ENCODE measurements around the gene CUL1. TPM values are rescaled to one million over a fixed set of nuclear protein-coding genes. Genes with fewer than 3 reads are reported as not detected.

Gene CUL1
- total and polyA plus RNA-seq, 3 experiments from 2014 or later: 58.3 to 93.4 (median 92.2) TPM

GRCh38 chr7:148686312-148686937, 12.3 kb upstream of the CUL1 start:
- Mint-ChIP-seq H3K4me3 (peak overlapping the region in 4 of 7 donors; percentile 9 to 19 (median 15)), H3K36me3 (peaks cover 0 to 3% (median 0%) of the 10 kb centered on the region in 3 donors), H3K27me3 (no peaks in the 10 kb centered on the region), H3K27ac (peak overlapping the region in 4 of 8 donors; percentile 7 to 94 (median 20)), H3K4me1 (peaks cover 0 to 6% (median 0%) of the 10 kb centered on the region in 3 donors), H3K9me3 (no peaks in the 10 kb centered on the region)
- Histone ChIP-seq H3K4me3 (ENCODE audit: low read length) (no peak overlapping the region), H3K27ac (ENCODE audit: low read depth, low read length) (no peak overlapping the region), H3K9me3 (ENCODE audit: low read length) (no peaks in the 10 kb centered on the region), H3K27me3 (ENCODE audit: insufficient read depth, low read length, poor library complexity, severe bottlenecking) (no peaks in the 10 kb centered on the region), H3K36me3 (ENCODE audit: insufficient read depth, low read length) (no peaks in the 10 kb centered on the region), H3K4me1 (ENCODE audit: insufficient read depth, low read length) (no peaks in the 10 kb centered on the region)
- CTCF ChIA-PET: no interaction called here
- POLR2A ChIA-PET: no interaction called here
- DNase-seq: no peak

GRCh38 chr7:148687555-148687954, 11.1 kb upstream of the CUL1 start:
- Mint-ChIP-seq H3K27me3 (no peaks in the 10 kb centered on the region), H3K36me3 (peaks cover 0 to 3% (median 0%) of the 10 kb centered on the region in 3 donors), H3K9me3 (no peaks in the 10 kb centered on the region), H3K4me3 (no peak overlapping the region), H3K27ac (no peak overlapping the region), H3K4me1 (peaks cover 0 to 6% (median 0%) of the 10 kb centered on the region in 3 donors)
- H3K36me3 ChIP-seq (ENCODE audit: insufficient read depth, low read length): no peaks in the 10 kb centered on the region
- no peaks in the 10 kb centered on the region for H3K4me1 ChIP-seq (ENCODE audit: insufficient read depth, low read length)
- H3K27me3 ChIP-seq (ENCODE audit: insufficient read depth, low read length, poor library complexity, severe bottlenecking): no peaks in the 10 kb centered on the region
- H3K4me3 ChIP-seq (ENCODE audit: low read length): no peak overlapping the region
- H3K9me3 ChIP-seq (ENCODE audit: low read length): no peaks in the 10 kb centered on the region
- CTCF ChIA-PET: no interaction called here
- DNase-seq: no peak
- POLR2A ChIA-PET: no interaction called here
- H3K27ac ChIP-seq (ENCODE audit: low read depth, low read length): no peak overlapping the region

- H3K9me3 Mint-ChIP-seq: no peaks in the 10 kb centered on the region
- no peak overlapping the region for H3K27ac Mint-ChIP-seq
- H3K27ac ChIP-seq (ENCODE audit: low read depth, low read length): no peak overlapping the region
- H3K4me1 ChIP-seq (ENCODE audit: insufficient read depth, low read length): no peaks in the 10 kb centered on the region
- no peaks in the 10 kb centered on the region for H3K27me3 Mint-ChIP-seq
- H3K9me3 ChIP-seq (ENCODE audit: low read length): no peaks in the 10 kb centered on the region
- DNase-seq: no peak
- no peaks in the 10 kb centered on the region for H3K36me3 ChIP-seq (ENCODE audit: insufficient read depth, low read length)
- CTCF ChIA-PET: no interaction called here
- peaks cover 0 to 3% (median 0%) of the 10 kb centered on the region in 3 donors for H3K36me3 Mint-ChIP-seq
- H3K27me3 ChIP-seq (ENCODE audit: insufficient read depth, low read length, poor library complexity, severe bottlenecking): no peaks in the 10 kb centered on the region
- no peak overlapping the region for H3K4me3 ChIP-seq (ENCODE audit: low read length)
- POLR2A ChIA-PET: no interaction called here
- H3K4me3 Mint-ChIP-seq: no peak overlapping the region
- H3K4me1 Mint-ChIP-seq: peaks cover 0 to 6% (median 0%) of the 10 kb centered on the region in 3 donors
These were observed 10.2 kb upstream of the CUL1 start for GRCh38 chr7:148688526-148688925.

- Histone ChIP-seq H3K9me3 (ENCODE audit: low read length) (no peaks in the 10 kb centered on the region), H3K4me1 (ENCODE audit: insufficient read depth, low read length) (peaks cover 9% of the 10 kb centered on the region), H3K36me3 (ENCODE audit: insufficient read depth, low read length) (no peaks in the 10 kb centered on the region), H3K27ac (ENCODE audit: low read depth, low read length) (no peak overlapping the region), H3K4me3 (ENCODE audit: low read length) (no peak overlapping the region), H3K27me3 (ENCODE audit: insufficient read depth, low read length, poor library complexity, severe bottlenecking) (no peaks in the 10 kb centered on the region)
- Mint-ChIP-seq H3K9me3 (no peaks in the 10 kb centered on the region), H3K4me1 (peaks cover 11 to 23% (median 18%) of the 10 kb centered on the region in 3 donors), H3K27me3 (no peaks in the 10 kb centered on the region), H3K27ac (no peak overlapping the region), H3K4me3 (no peak overlapping the region), H3K36me3 (peaks cover 0 to 3% (median 3%) of the 10 kb centered on the region in 3 donors)
- no peak for DNase-seq
- ChIA-PET CTCF (no interaction called here), POLR2A (no interaction called here)
These were observed 5.1 kb upstream of the CUL1 start for GRCh38 chr7:148693651-148694050.

- CTCF ChIA-PET: no interaction called here
- Mint-ChIP-seq H3K36me3 (peaks cover 0 to 3% (median 3%) of the 10 kb centered on the region in 3 donors), H3K4me3 (no peak overlapping the region), H3K4me1 (peaks cover 11 to 23% (median 18%) of the 10 kb centered on the region in 3 donors), H3K27ac (no peak overlapping the region), H3K27me3 (no peaks in the 10 kb centered on the region), H3K9me3 (no peaks in the 10 kb centered on the region)
- Histone ChIP-seq H3K4me3 (ENCODE audit: low read length) (no peak overlapping the region), H3K36me3 (ENCODE audit: insufficient read depth, low read length) (no peaks in the 10 kb centered on the region), H3K9me3 (ENCODE audit: low read length) (no peaks in the 10 kb centered on the region), H3K27me3 (ENCODE audit: insufficient read depth, low read length, poor library complexity, severe bottlenecking) (no peaks in the 10 kb centered on the region), H3K4me1 (ENCODE audit: insufficient read depth, low read length) (peaks cover 9% of the 10 kb centered on the region), H3K27ac (ENCODE audit: low read depth, low read length) (no peak overlapping the region)
- POLR2A ChIA-PET: no interaction called here
- DNase-seq: no peak
These were observed 4.1 kb upstream of the CUL1 start for GRCh38 chr7:148694631-148695030.

- H3K36me3 Mint-ChIP-seq: peaks cover 0 to 6% (median 0%) of the 10 kb centered on the region in 3 donors
- H3K4me1 Mint-ChIP-seq: peaks cover 23 to 35% (median 30%) of the 10 kb centered on the region in 3 donors
- no peak for DNase-seq
- H3K27ac Mint-ChIP-seq: peak overlapping the region in 4 of 8 donors; percentile 8 to 95 (median 44)
- H3K4me1 ChIP-seq (ENCODE audit: insufficient read depth, low read length): peaks cover 18% of the 10 kb centered on the region
- no peaks in the 10 kb centered on the region for H3K9me3 ChIP-seq (ENCODE audit: low read length)
- H3K27ac ChIP-seq (ENCODE audit: low read depth, low read length): no peak overlapping the region
- H3K9me3 Mint-ChIP-seq: no peaks in the 10 kb centered on the region
- peak overlapping the region in 1 of 7 donors; percentile 56 for H3K4me3 Mint-ChIP-seq
- CTCF ChIA-PET: no interaction called here
- H3K36me3 ChIP-seq (ENCODE audit: insufficient read depth, low read length): no peaks in the 10 kb centered on the region
- no peaks in the 10 kb centered on the region for H3K27me3 Mint-ChIP-seq
- POLR2A ChIA-PET: no interaction called here
- H3K27me3 ChIP-seq (ENCODE audit: insufficient read depth, low read length, poor library complexity, severe bottlenecking): no peaks in the 10 kb centered on the region
- H3K4me3 ChIP-seq (ENCODE audit: low read length): no peak overlapping the region
These were observed 2.8 kb upstream of the CUL1 start for GRCh38 chr7:148695953-148696352.

GRCh38 chr7:148696787-148697186, 1.9 kb upstream of the CUL1 start:
- POLR2A ChIA-PET: no interaction called here
- Histone ChIP-seq H3K27me3 (ENCODE audit: insufficient read depth, low read length, poor library complexity, severe bottlenecking) (no peaks in the 10 kb centered on the region), H3K27ac (ENCODE audit: low read depth, low read length) (peak overlapping the region; percentile 80), H3K9me3 (ENCODE audit: low read length) (no peaks in the 10 kb centered on the region), H3K4me1 (ENCODE audit: insufficient read depth, low read length) (peaks cover 26% of the 10 kb centered on the region), H3K4me3 (ENCODE audit: low read length) (no peak overlapping the region), H3K36me3 (ENCODE audit: insufficient read depth, low read length) (no peaks in the 10 kb centered on the region)
- peaks cover 31 to 43% (median 38%) of the 10 kb centered on the region in 3 donors for H3K4me1 Mint-ChIP-seq
- peak overlapping the region in 7 of 8 donors; percentile 14 to 95 (median 34) for H3K27ac Mint-ChIP-seq
- no peaks in the 10 kb centered on the region for H3K27me3 Mint-ChIP-seq
- H3K9me3 Mint-ChIP-seq: no peaks in the 10 kb centered on the region
- no peak for DNase-seq
- CTCF ChIA-PET: no interaction called here
- peak overlapping the region; percentile 24 to 90 (median 39) for H3K4me3 Mint-ChIP-seq
- peaks cover 0 to 6% (median 0%) of the 10 kb centered on the region in 3 donors for H3K36me3 Mint-ChIP-seq

GRCh38 chr7:148697256-148698006, 1.3 kb upstream of the CUL1 start:
- Mint-ChIP-seq H3K4me3 (peak overlapping the region; percentile 84 to 90 (median 88)), H3K9me3 (no peaks in the 10 kb centered on the region), H3K4me1 (peaks cover 35 to 50% (median 44%) of the 10 kb centered on the region in 3 donors), H3K27ac (peak overlapping the region; percentile 88 to 95 (median 94)), H3K36me3 (peaks cover 0 to 6% (median 0%) of the 10 kb centered on the region in 3 donors), H3K27me3 (no peaks in the 10 kb centered on the region)
- H3K27me3 ChIP-seq (ENCODE audit: insufficient read depth, low read length, poor library complexity, severe bottlenecking): no peaks in the 10 kb centered on the region
- POLR2A ChIA-PET: interaction anchor here (0.9 to 2.5 kb wide), 3 partner anchors 78 to 244 kb away, joined by 3 to 11 read pairs (median 3); no protein-coding TSS in a partner anchor
- peak overlapping the region; percentile 63 for H3K4me3 ChIP-seq (ENCODE audit: low read length)
- peak; percentile 15 to 61 (median 23) for DNase-seq
- H3K27ac ChIP-seq (ENCODE audit: low read depth, low read length): peak overlapping the region; percentile 80
- H3K4me1 ChIP-seq (ENCODE audit: insufficient read depth, low read length): peaks cover 32% of the 10 kb centered on the region
- no peaks in the 10 kb centered on the region for H3K36me3 ChIP-seq (ENCODE audit: insufficient read depth, low read length)
- H3K9me3 ChIP-seq (ENCODE audit: low read length): no peaks in the 10 kb centered on the region
- CTCF ChIA-PET: interaction anchor here (0.9 to 1.4 kb wide), 4 partner anchors 12 to 123 kb away, joined by 3 to 4 read pairs (median 4); no protein-coding TSS in a partner anchor
